GM21786 (cell line): ENCODE data around the gene LENEP.

ENCODE experiments used
- ATAC-seq: cut with Tn5 transposase; IDR thresholded peaks from one replicate; pipeline ENCODE4 v1.9.1; 2021; ENCODE audit not compliant: unreplicated experiment

Gene LENEP

GRCh38 chr1:155024315-155024714 lies 30.9 kb downstream of the LENEP start:
- ATAC-seq: no peak

- ATAC-seq: no peak
Observed at GRCh38 chr1:155026154-155026553, 32.8 kb downstream of the LENEP start.

DNA sequence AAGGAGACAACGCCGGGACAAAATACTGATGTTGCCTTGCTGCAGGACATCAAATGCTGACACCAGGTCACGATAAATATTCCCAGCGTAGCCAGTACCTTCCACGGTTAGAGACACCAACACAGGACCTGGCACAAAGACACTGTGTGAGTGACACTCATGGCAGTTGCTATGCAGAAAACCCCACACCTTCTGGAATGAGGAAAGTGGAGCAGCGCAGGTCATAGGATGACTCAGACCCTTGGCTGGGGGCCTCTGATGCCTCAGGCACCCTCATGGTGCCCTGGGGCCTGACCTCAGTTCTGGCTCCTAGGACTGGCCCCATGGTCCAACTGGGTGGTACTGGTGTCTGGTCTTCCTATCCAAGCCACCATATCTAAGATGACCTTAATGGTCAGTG lies 33.2 kb downstream of the LENEP start:
- ATAC-seq: no peak

GRCh38 chr1:155029513-155030242 lies 36.3 kb downstream of the LENEP start:
- ATAC-seq: no peak

GRCh38 chr1:155030243-155030795 lies 36.9 kb downstream of the LENEP start:
- ATAC-seq: no peak

DNA sequence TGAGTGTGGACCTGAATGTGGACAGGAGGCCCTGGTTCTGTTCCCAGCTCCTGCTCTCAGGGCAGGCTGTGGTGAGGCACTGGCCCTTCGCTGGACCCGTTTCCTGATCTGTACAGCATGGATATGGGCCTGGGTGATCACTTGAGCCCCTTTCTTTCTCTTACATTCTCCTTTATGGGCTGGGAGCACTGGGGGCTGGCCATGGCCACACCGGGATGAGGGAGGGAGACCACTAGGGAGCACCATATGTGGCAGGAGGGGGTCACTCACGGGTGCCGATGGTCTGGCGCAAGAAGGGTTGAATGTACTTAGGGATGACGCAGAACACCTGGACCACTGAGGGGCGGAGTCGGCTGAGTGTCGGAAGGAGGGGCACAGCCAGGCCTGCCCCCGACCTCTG lies 37.5 kb downstream of the LENEP start:
- no peak for ATAC-seq

- ATAC-seq: no peak
Observed at GRCh38 chr1:155032886-155033285, 39.5 kb downstream of the LENEP start.

DNA sequence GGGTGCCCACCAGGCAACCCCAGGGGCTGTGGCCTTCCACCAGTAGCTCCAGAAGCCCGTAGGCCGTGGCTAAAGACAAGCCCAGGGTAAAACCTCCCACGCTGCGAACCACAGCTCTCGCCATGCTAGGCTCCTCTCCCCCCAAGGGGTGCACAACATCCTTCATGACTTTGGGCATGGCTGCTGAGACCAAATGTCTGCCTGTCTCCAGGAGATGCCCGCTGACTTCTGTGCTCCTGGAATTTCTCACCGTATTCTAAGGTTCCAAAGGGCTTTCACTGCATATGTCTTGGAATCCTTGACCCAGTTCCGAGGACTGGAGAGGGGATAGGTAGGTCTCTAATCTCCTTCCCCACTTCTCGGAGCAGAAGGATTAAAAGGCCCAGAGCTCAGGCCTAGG lies 40.1 kb downstream of the LENEP start, which contains the start of the genes DCST1 and DCST2:
DCST1 (plus strand) TSS at position 301 of the 400 bp plus-strand sequence. CDS start 213 bp downstream, outside the sequence.
DCST2 (minus strand) TSS at position 258 of the 400 bp plus-strand sequence; CDS start at position 178, 80 bp downstream.
- no peak for ATAC-seq

DNA sequence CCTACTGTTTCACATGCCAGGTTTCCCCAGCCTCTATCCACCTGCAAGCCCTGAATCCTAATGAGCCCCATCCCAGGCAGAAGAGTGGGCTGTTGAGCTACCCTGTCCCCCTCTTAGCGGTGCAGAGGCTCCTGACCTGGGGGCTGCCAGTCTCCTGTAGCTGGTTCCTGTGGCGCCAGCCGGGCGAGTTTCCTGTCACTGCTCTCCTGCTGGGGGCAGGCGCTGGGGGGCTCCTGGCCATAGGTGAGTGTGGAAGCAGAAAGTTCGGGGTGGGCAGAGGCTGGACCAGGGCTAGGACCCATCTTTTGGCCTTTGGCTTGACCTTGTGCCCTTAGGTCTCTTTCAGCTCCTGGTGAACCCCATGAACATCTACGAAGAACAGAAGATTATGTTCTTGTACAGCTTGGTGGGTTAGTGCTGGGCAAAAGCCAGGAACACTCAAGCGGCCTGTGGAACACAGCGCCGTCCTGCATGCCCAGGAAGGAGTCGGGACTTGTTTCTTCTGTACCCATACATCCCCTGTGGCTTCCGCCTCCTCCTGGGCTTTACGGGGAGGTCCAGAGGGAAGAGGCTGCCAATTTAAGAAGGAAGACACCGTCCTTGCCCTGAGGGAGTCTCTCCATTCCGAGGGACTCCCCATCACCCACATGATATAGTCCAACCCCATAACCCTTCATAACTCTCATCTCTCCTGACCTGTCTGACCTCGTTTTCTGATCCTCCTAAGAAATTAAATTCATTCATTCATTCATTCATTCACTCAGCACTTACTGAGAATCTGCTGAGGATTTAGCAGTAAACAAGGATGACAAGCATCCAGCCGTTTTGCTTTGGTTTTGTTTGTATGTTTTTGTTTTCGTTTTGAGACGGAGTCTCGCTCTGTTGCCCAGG lies 41.2 kb downstream of the LENEP start:
- ATAC-seq: no peak

- ATAC-seq: no peak
Observed at GRCh38 chr1:155035936-155036335, 42.5 kb downstream of the LENEP start.

- ATAC-seq: no peak
Observed at GRCh38 chr1:155037043-155037442, 43.7 kb downstream of the LENEP start.

DNA sequence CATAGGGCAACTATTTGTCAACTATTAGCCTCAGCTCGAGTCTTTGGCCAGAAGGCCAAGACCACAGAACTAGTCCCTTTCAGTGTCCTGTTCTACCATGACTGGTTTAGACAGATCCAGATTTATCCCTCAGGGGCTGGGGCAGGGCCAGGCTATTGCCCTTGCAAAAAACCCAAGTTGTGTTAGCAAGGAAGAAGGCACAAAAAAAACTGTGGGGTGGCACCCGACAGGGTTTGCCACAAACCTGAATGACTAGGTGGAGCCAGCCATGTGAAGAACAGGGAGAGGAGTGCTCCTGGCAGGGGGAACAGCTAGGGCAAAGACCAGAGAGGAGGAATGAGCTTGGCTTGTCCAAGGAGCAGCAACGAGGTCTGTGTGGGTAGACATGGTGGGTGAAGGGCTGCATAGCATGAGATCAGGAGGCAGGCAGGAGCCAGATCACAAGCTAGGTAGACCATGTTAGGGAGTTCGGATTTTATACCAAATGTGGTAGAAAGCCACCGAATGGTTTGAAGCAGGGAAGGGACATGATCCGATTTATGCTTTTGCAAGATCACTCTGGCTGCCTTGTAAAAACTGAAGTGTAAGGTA lies 44.6 kb downstream of the LENEP start:
- no peak for ATAC-seq

DNA sequence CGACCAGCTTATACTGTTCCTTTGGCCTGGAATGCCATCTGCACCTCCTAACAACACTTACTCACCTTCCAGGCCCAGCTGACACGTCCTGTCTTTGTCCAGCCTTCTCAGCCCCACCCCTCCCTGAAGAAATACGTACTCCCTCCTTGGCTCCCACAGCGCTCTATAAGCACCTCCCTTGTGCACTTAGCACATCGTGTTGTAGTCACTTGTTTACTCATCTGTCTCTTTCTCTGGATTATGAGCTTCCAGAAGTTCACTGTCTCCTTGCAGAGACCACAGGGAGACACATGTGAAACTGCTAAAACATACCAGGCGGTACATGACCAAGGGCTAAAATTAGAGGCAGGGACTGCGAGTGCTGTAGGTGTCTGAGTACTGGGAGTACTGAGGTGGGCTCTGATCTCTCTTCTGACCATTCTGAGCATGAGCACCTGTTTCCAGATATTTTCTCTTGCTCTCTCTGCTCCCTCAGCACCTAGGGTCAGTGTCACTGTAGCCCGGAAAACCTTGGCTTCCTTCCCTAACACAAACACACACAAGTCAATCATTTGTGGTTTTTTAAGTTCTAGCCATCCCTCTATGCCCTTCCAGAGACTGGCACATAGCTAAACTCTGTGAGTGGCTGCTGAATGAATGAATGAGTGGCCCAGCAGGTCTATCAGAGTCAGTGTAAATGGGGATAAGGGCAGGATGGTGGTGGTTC lies 45.4 kb downstream of the LENEP start:
- ATAC-seq: no peak

DNA sequence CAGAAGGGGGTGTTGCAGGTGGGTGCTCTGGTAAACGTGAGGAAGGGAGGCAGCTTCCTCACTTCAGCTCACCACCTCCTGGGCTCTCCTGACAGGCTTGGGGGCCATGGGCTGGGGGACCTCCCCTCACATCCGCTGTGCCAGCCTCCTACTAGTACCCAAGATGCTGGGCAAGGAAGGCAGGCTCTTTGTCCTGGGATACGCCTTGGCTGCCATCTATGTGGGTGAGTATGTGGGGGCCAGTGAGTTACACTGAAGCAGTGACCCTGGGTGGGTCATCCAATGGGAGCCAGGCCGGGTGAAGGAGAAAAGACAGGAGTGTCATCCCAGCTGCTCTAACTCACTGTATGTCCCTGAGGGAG lies 45.9 kb downstream of the LENEP start:
- ATAC-seq: no peak

- ATAC-seq: no peak
Observed at GRCh38 chr1:155040358-155041093, 47.1 kb downstream of the LENEP start.

GRCh38 chr1:155042789-155043188 lies 49.4 kb downstream of the LENEP start:
- no peak for ATAC-seq

DNA sequence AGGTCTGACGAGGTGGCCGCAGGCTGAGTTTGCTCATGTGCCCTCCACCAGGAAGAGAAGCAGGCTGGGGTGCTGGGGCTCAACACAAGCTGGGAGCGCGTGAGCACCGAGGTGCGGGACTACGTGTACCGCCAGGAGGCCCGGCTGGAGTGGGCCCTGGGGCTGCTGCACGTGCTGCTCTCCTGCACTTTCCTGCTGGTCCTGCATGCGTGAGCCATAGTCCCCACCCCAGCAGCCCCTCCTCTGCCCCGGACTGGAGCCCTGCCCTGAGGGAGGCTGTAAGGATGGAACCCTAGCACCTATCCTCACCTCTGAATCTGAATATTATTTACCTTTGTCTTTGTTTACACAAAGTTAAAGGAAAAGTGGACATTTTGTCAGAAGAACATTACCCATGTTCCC lies 49.9 kb downstream of the LENEP start:
- ATAC-seq: no peak

DNA sequence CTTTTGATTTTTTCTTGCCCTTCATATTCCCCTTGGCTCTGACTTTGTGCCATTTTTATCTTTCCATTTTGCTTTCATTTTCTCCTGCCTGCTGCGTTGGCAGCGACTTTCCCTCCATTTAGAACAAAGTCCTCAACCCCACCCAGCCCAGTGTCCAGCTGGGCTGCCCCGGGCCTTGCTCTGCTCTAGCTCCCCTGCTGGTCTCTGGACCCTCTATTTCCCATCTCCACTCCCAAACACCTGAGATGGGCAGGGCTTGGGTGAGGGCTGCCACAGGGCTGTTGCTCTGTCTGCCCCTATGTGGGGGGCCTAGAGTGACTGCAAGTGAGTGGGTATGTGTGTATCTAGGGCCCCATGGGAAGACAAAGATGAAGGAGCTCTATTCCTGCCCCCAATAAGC lies 50.4 kb downstream of the LENEP start:
- ATAC-seq: no peak
